Ascending aorta (tissue), 2 donors: Measurements from ENCODE around the gene SLC25A22. TPM values are rescaled to one million over a fixed set of nuclear protein-coding genes. Genes with fewer than 3 reads are reported as not detected.

Source experiments
- DNase-seq, 2 donors: peaks; one replicate each; pipeline ENCODE4 v3.0.0-alpha.2; 2019; ENCODE audit warnings: low spot score in 2 of 2
- H3K27ac ChIP-seq, 2 donors: fragments of 200-600 bp; sonication (generic); one replicate each; pipeline ENCODE4 v1.5.1; 2016 to 2017; ENCODE audit warnings: mild to moderate bottlenecking in 1 of 2
- H3K27me3 ChIP-seq: fragments of 200-600 bp; sonication (generic); one replicate; pipeline ENCODE4 v1.5.1; 2017
- H3K36me3 ChIP-seq, 2 donors: fragments of 200-600 bp; sonication (generic); one replicate each; pipeline ENCODE4 v1.5.1; 2016
- H3K4me1 ChIP-seq, 2 donors: fragments of 200-600 bp; sonication (generic); one replicate each; pipeline ENCODE4 v1.5.1; 2016 to 2017; ENCODE audit warnings: mild to moderate bottlenecking in 1 of 2
- H3K4me3 ChIP-seq, 2 donors: fragments of 200-600 bp; sonication (generic); one replicate each; pipeline ENCODE4 v1.5.1; 2016 to 2017; ENCODE audit warnings: mild to moderate bottlenecking in 1 of 2
- H3K9me3 ChIP-seq, 2 donors: fragments of 200-600 bp; sonication (generic); one replicate each; pipeline ENCODE4 v1.5.1; 2016
- CTCF ChIP-seq, 3 experiments: fragments of 200-600 bp in 2 of 3; fragments of 450-650 bp in 1 of 3; sonication (generic) in 2 of 3; IDR thresholded peaks; one replicate each; pipeline ENCODE4 v1.5.1; 2016 to 2019; ENCODE audit warnings: antibody characterized with exemption in 3 of 3, mild to moderate bottlenecking in 1 of 3, moderate library complexity in 1 of 3
- intact Hi-C: fragments of 100-400 bp; cut with DNase I; formaldehyde crosslinking; loops from one replicate; pipeline ENCODE4 v1.15.1; 2023
- total RNA-seq: library from RNA; depleted of rRNA; stranded (reverse); fragments of >200 nt; gene quantifications from one replicate; pipeline ENCODE4 v1.1.0, GENCODE V29; 2016

SLC25A22 gene
- total RNA-seq, 1 donor from 2014 or later, result 5.6 TPM

GRCh38 chr11:771617-772204, 26.4 kb downstream of the SLC25A22 start:
- Histone ChIP-seq H3K27ac (no peak overlapping the region), H3K36me3 (peaks cover 23 to 46% of the 10 kb centered on the region in 2 donors), H3K4me1 (peaks cover 7 to 15% of the 10 kb centered on the region in 2 donors)

DNA sequence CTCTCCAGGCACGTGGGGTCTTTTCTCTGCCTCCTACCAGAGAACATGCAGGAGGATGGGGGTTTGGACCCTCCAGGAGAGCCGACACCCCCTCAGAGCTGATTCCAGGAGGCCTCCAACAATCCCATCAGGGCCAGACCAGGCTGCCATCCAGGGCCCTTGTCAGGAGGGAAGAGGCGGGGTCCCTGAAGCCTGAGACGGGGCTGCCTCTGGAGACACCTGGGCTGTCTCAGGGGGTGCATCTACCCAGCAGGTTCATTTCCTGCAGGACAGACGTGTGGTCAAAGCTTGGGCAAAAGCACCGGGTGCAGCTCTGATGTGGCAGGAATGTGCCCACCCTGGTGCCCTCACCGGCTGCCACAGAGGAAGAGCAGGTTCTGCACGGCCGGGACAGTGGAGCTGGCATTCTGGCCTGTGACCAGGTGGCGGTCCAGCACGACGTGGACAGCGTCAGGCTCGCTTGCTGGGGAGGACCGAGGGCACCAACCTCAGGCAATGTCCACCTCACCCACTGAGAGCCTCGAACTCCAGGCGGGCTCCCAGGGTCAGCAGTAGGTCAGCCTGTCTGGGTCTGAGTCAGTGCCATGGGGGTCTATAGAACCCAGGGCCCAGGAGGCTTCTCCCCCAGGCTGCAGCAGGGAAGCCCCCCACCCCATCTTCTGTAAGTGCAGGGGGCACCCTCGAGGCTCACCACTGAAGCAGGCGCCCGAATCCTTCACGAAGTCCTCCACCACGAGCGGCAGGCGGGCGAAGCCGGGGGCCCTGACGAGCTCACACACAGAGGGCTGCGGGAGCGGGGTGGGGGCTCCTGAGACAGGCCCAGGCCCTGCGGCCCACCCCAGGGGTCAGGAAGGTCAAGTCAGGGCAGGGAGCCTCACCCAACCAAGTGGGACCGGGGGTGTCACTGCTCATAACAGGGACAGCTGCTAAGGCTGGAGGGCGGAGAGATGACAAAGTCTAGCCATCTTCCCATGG, 27.2 kb downstream of the SLC25A22 start:
- Histone ChIP-seq H3K4me1 (peaks cover 0 to 7% of the 10 kb centered on the region in 2 donors), H3K27ac (no peak overlapping the region), H3K36me3 (peaks cover 28 to 54% of the 10 kb centered on the region in 2 donors), H3K4me3 (no peak overlapping the region), H3K9me3 (no peaks in the 10 kb centered on the region), H3K27me3 (no peaks in the 10 kb centered on the region)
- no peak for DNase-seq
- intact Hi-C loops, result no loop called here
- TF ChIP-seq CTCF (IDR thresholded peaks at IDR 0.05), result no peak

More at GRCh38 chr11:771617-772204, 26.4 kb downstream of the SLC25A22 start:
- intact Hi-C loops, result no loop called here
- no peak overlapping the region for H3K4me3 ChIP-seq
- no peak for DNase-seq
- no peak for TF ChIP-seq CTCF (IDR thresholded peaks at IDR 0.05)
- no peaks in the 10 kb centered on the region for H3K27me3 ChIP-seq
- no peaks in the 10 kb centered on the region for H3K9me3 ChIP-seq

DNA sequence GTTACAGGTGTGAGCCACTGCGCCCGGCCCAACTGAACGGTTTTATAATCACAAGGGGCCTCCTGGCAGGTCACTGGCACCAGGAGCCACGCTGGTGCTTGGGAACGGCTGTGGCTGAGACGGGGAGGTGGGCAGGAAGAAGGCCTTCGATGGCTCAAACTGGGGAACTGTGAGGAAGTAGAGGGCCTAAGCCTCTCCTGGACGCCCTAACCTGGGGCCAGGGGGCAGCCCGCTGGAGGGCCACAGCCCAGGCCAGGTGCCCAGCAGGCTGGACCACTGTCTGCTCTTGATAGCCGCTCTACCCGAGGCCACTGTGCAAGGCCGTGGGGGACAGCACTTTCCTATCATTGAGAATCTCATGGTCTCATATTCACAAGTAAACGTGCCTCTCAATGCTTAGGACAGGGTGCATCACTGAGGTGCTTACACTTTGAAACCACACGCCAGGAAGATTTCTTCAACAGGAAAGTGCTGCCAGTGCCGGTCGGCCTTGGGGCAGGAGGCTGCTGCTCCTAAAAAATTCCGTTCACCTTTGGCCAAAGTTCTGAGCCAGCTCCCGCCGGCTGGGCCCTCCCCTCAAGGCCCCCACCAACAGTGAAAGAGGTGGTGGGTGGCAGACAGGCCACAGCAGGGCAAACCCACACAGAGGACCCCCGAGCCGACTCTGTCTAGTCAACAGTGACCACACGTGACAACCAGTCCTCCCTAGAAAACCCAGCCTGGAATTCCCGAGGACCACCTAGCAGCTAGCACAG, 28.0 kb downstream of the SLC25A22 start:
- Histone ChIP-seq H3K9me3 (no peaks in the 10 kb centered on the region), H3K36me3 (peaks cover 33 to 61% of the 10 kb centered on the region in 2 donors), H3K27ac (no peak overlapping the region), H3K4me1 (no peaks in the 10 kb centered on the region), H3K27me3 (no peaks in the 10 kb centered on the region), H3K4me3 (no peak overlapping the region)
- no peak for DNase-seq
- intact Hi-C loops, result no loop called here
- no peak for TF ChIP-seq CTCF (IDR thresholded peaks at IDR 0.05)

GRCh38 chr11:767238-767637, 30.8 kb downstream of the SLC25A22 start:
- intact Hi-C loops, result no loop called here
- Histone ChIP-seq H3K27ac (no peak overlapping the region), H3K27me3 (no peaks in the 10 kb centered on the region), H3K36me3 (peaks cover 58 to 77% of the 10 kb centered on the region in 2 donors), H3K4me1 (no peaks in the 10 kb centered on the region), H3K4me3 (no peak overlapping the region), H3K9me3 (no peaks in the 10 kb centered on the region)
- no peak for TF ChIP-seq CTCF (IDR thresholded peaks at IDR 0.05)
- DNase-seq, result no peak

GRCh38 chr11:766936-767210, 31.2 kb downstream of the SLC25A22 start:
- intact Hi-C loops, result no loop called here
- Histone ChIP-seq H3K27me3 (no peaks in the 10 kb centered on the region), H3K4me1 (no peaks in the 10 kb centered on the region), H3K27ac (no peak overlapping the region), H3K36me3 (peaks cover 60 to 77% of the 10 kb centered on the region in 2 donors), H3K4me3 (no peak overlapping the region), H3K9me3 (no peaks in the 10 kb centered on the region)
- DNase-seq, result no peak
- no peak for TF ChIP-seq CTCF (IDR thresholded peaks at IDR 0.05)
